ENCODE measurements around the gene SELENOO. TPM values are rescaled to one million over a fixed set of nuclear protein-coding genes. Genes with fewer than 3 reads are reported as not detected.

Gene SELENOO
- polyA plus RNA-seq, 1 of the 3 experiments (the other 2 are of a cell fraction): 26.7 TPM

- no peak overlapping the region for H2AFZ ChIP-seq (ENCODE audit: low read depth)
- DNase-seq: no peak
- TF ChIP-seq RCOR1 (IDR thresholded peaks at IDR 0.05; ENCODE audit: low read length): no peak
- TF ChIP-seq USF2 (IDR thresholded peaks at IDR 0.05; ENCODE audit: borderline replicate concordance, low read depth, low read length): no peak
- TF ChIP-seq NRF1 (IDR thresholded peaks at IDR 0.05; ENCODE audit: low read depth, low read length): no peak
- TF ChIP-seq GABPA (IDR thresholded peaks at IDR 0.05; ENCODE audit: low read depth): no peak
- no peak for TF ChIP-seq SIN3A (IDR thresholded peaks at IDR 0.05; ENCODE audit: borderline replicate concordance, low read depth, low read length)
- TF ChIP-seq FOXJ3 (CRISPR knock-in tag; IDR thresholded peaks at IDR 0.05): no peak
- no peak for TF ChIP-seq RXRA (IDR thresholded peaks at IDR 0.05; ENCODE audit: borderline replicate concordance, low read depth)
- no peak for TF ChIP-seq IRF3 (IDR thresholded peaks at IDR 0.05; ENCODE audit: low read depth, low read length)
- TF ChIP-seq EP300 (IDR thresholded peaks at IDR 0.05; ENCODE audit: borderline replicate concordance in 1 of 2, low read depth in 1 of 2, low read length in 1 of 2): no peak
- no peak for TF ChIP-seq RAD21 (IDR thresholded peaks at IDR 0.05; ENCODE audit: low read length)
- no peak for TF ChIP-seq TCF12 (IDR thresholded peaks at IDR 0.05)
- TF ChIP-seq MXI1 (IDR thresholded peaks at IDR 0.05; ENCODE audit: low read depth, low read length): no peak
- TF ChIP-seq USF1 (IDR thresholded peaks at IDR 0.05; ENCODE audit: borderline replicate concordance, low read depth): no peak
- TF ChIP-seq MEF2A (IDR thresholded peaks at IDR 0.05; ENCODE audit: borderline replicate concordance, low read depth): no peak
- TF ChIP-seq POLR2AphosphoS5 (IDR thresholded peaks at IDR 0.05; ENCODE audit: low read depth, low read length): no peak
- no peak for TF ChIP-seq RFX5 (IDR thresholded peaks at IDR 0.05; ENCODE audit: low read length)
- TF ChIP-seq ELF1 (IDR thresholded peaks at IDR 0.05): no peak
- TF ChIP-seq CTCF (IDR thresholded peaks at IDR 0.05): no peak
- H4K20me1 ChIP-seq (ENCODE audit: insufficient read depth): peaks cover 13% of the 10 kb centered on the region; the same call in 1 of the 2 replicates
- peaks cover 20 to 67% of the 10 kb centered on the region in 2 experiments for H3K36me3 ChIP-seq (replicated peaks in 1 of 2; ENCODE audit: control insufficient read depth in 1 of 2, insufficient read depth in 2 of 2, low read length in 1 of 2)
- no peak overlapping the region for H3K9ac ChIP-seq
- H3K27me3 ChIP-seq (ENCODE audit: insufficient read depth): no peaks in the 10 kb centered on the region
- POLR2A ChIA-PET: no interaction called here
- no peaks in the 10 kb centered on the region for H3F3A ChIP-seq (replicated peaks; ENCODE audit: insufficient read depth)
- peaks cover 16% of the 10 kb centered on the region; the same call in 1 of the 2 replicates for H3K79me2 ChIP-seq (ENCODE audit: insufficient read depth)
- WGBS (ENCODE audit: low lambda C conversion rate): 93% methylated on average over 21 of the region's 21 CpGs
- H3K4me3 ChIP-seq (ENCODE audit: low read depth in 2 of 2, low read length in 1 of 2): no peak overlapping the region
- CTCF ChIA-PET: interaction anchor here (1.2 to 2.7 kb wide), 3 partner anchors 10 to 23 kb away, joined by 3 to 12 read pairs (median 4); no protein-coding TSS in a partner anchor
- no peaks in the 10 kb centered on the region for H3K9me2 ChIP-seq
- no peak overlapping the region for H3K27ac ChIP-seq (ENCODE audit: low read depth in 2 of 2, low read length in 1 of 2)
- peaks cover 0 to 22% of the 10 kb centered on the region in 2 experiments; a peak in 1 of 4 replicates for H3K4me1 ChIP-seq (ENCODE audit: control insufficient read depth in 1 of 2, insufficient read depth in 2 of 2, low read depth in 1 of 2, low read length in 1 of 2)
- H3K4me2 ChIP-seq: no peak overlapping the region
- no peaks in the 10 kb centered on the region for H3K9me3 ChIP-seq
Measured at GRCh38 chr22:50217543-50218152, 16.8 kb downstream of the SELENOO start.
